ENCODE results near the gene ZNF568. TPM values are rescaled to one million over a fixed set of nuclear protein-coding genes. Genes with fewer than 3 reads are reported as not detected.

Gene ZNF568
- total RNA-seq, 2 donors from 2014 or later = 4.5 to 8.9 TPM

DNA sequence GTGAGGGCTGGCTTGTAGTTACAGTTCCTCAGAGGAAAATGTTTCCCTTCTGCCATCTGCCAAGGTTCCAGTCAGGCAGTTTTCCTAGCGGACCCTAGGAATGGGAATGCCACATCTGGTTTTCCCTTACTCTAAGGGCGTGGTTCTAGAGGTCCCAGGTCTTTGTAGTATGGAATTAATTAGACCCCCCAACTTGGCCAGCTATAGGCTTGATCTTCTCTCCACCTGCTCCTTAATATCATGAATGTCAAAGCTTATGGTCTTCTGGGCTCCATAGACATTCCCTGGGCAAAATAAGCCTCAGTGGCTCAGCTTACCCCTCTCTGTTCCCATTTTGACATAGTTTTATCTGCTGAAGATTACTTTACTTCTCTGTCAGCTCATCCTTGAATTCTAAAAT, 70.0 kb downstream of the ZNF568 start:
- ATAC-seq = no peak
- peaks cover 80 to 81% of the 10 kb centered on the region in 2 donors for H3K36me3 Mint-ChIP-seq
- peaks cover 49 to 51% of the 10 kb centered on the region in 2 donors for H3K9me3 Mint-ChIP-seq
- no peak overlapping the region for H3K27ac Mint-ChIP-seq
- DNase-seq (ENCODE audit: low spot score in 2 of 2) = no peak

GRCh38 chr19:36986601-36987000, 70.5 kb downstream of the ZNF568 start:
- peaks cover 83% of the 10 kb centered on the region in 2 donors for H3K36me3 Mint-ChIP-seq
- DNase-seq (ENCODE audit: low spot score in 2 of 2) = no peak
- no peak for ATAC-seq
- H3K27ac Mint-ChIP-seq = no peak overlapping the region
- peaks cover 53% of the 10 kb centered on the region in 2 donors for H3K9me3 Mint-ChIP-seq

- ATAC-seq = no peak
- peak overlapping the region in 1 of 2 donors; percentile 65 for H3K27ac Mint-ChIP-seq
- peaks cover 55 to 56% of the 10 kb centered on the region in 2 donors for H3K9me3 Mint-ChIP-seq
- peaks cover 84 to 85% of the 10 kb centered on the region in 2 donors for H3K36me3 Mint-ChIP-seq
- DNase-seq (ENCODE audit: low spot score in 2 of 2) = no peak
Observed at GRCh38 chr19:36987091-36987490, 71.0 kb downstream of the ZNF568 start.

- DNase-seq (ENCODE audit: low spot score in 2 of 2) = no peak
- ATAC-seq = no peak
- Mint-ChIP-seq H3K27ac (no peak overlapping the region), H3K9me3 (peaks cover 47 to 51% of the 10 kb centered on the region in 2 donors), H3K36me3 (peaks cover 63 to 68% of the 10 kb centered on the region in 2 donors)
Observed at GRCh38 chr19:36997152-36997842, 81.2 kb downstream of the ZNF568 start.

GRCh38 chr19:36997843-36998235, 81.7 kb downstream of the ZNF568 start:
- DNase-seq (ENCODE audit: low spot score in 2 of 2) (no peak), ATAC-seq (no peak)
- Mint-ChIP-seq H3K27ac (no peak overlapping the region), H3K9me3 (peaks cover 44 to 48% of the 10 kb centered on the region in 2 donors), H3K36me3 (peaks cover 57 to 62% of the 10 kb centered on the region in 2 donors)

DNA sequence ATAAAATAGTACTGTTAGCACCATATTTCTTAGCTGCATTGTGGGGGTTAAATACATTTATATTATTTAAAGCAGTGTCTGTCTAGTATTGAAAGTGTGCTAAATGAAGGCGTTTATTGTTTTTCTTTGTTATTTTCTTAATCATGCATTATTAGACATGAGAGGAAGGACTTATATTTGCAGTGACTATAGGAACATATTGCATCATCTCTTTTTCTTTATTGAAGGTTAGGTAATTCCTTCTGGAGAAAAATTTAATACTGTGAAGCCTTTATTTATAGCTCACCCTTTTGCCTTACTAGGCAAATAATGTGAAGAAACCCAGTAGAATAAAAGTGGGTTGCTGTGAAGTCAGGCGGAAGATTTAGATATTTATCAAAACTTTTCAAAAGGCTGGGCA, 83.2 kb downstream of the ZNF568 start:
- ATAC-seq (no peak), DNase-seq (ENCODE audit: low spot score in 2 of 2) (no peak)
- Mint-ChIP-seq H3K27ac (no peak overlapping the region), H3K9me3 (peaks cover 32 to 35% of the 10 kb centered on the region in 2 donors), H3K36me3 (peaks cover 43 to 47% of the 10 kb centered on the region in 2 donors)

- Mint-ChIP-seq H3K9me3 (peaks cover 22 to 31% of the 10 kb centered on the region in 2 donors), H3K27ac (peak overlapping the region in 1 of 2 donors; percentile 59), H3K36me3 (peaks cover 45 to 49% of the 10 kb centered on the region in 2 donors)
- peak; percentile 18 to 81 for ATAC-seq
- peak; percentile 17 to 65 for DNase-seq (ENCODE audit: low spot score in 2 of 2)
Observed at GRCh38 chr19:37007587-37008220, 91.6 kb downstream of the ZNF568 start.

GRCh38 chr19:37009871-37010270, 93.7 kb downstream of the ZNF568 start:
- ATAC-seq (no peak), DNase-seq (ENCODE audit: low spot score in 2 of 2) (no peak)
- Mint-ChIP-seq H3K9me3 (peaks cover 28 to 44% of the 10 kb centered on the region in 2 donors), H3K27ac (no peak overlapping the region), H3K36me3 (peaks cover 60 to 63% of the 10 kb centered on the region in 2 donors)

GRCh38 chr19:37012093-37012745, 96.1 kb downstream of the ZNF568 start:
- peaks cover 64 to 85% of the 10 kb centered on the region in 2 donors for H3K36me3 Mint-ChIP-seq
- no peak for DNase-seq (ENCODE audit: low spot score in 2 of 2)
- H3K27ac Mint-ChIP-seq = no peak overlapping the region
- no peak for ATAC-seq
- peaks cover 36 to 52% of the 10 kb centered on the region in 2 donors for H3K9me3 Mint-ChIP-seq

- Mint-ChIP-seq H3K27ac (no peak overlapping the region), H3K36me3 (peaks cover 56 to 65% of the 10 kb centered on the region in 2 donors), H3K9me3 (peaks cover 41 to 48% of the 10 kb centered on the region in 2 donors)
- DNase-seq (ENCODE audit: low spot score in 2 of 2) (no peak), ATAC-seq (no peak)
Observed at GRCh38 chr19:37014456-37014855, 98.3 kb downstream of the ZNF568 start.

GRCh38 chr19:37045140-37045539, 129.0 kb downstream of the ZNF568 start:
- DNase-seq (ENCODE audit: low spot score in 2 of 2) (no peak), ATAC-seq (no peak)
- Mint-ChIP-seq H3K36me3 (peaks cover 7 to 23% of the 10 kb centered on the region in 2 donors), H3K27ac (no peak overlapping the region), H3K9me3 (peaks cover 13 to 36% of the 10 kb centered on the region in 2 donors)

Other genes with a start within 250 kb of the ZNF568 start
- 1 to 10 TPM; 3.2 to 4.8 TPM for gene ZNF461, start 249.5 kb upstream of the ZNF568 start, total RNA-seq
- 1 to 10 TPM; 5.4 to 7.4 TPM for gene ZNF567, start 228.7 kb upstream of the ZNF568 start, total RNA-seq
- gene ZNF850, start 143.5 kb upstream of the ZNF568 start, total RNA-seq = 10 to 100 TPM in 1 of 2 donors, 1 to 10 TPM in 1; 8.0 to 40.7 TPM
- 1 to 10 TPM; 4.6 to 8.0 TPM for gene ZNF790, start 77.9 kb upstream of the ZNF568 start, total RNA-seq
- gene ZNF345, start 65.5 kb upstream of the ZNF568 start, total RNA-seq = 1 to 10 TPM; 4.3 to 5.7 TPM
- 1 to 10 TPM; 3.4 to 4.9 TPM for gene ZNF829, start within 50 bp of the ZNF568 start, total RNA-seq
- 10 to 100 TPM in 1 of 2 donors, 1 to 10 TPM in 1; 8.5 to 14.2 TPM for gene ZNF420, start 162.1 kb downstream of the ZNF568 start, total RNA-seq

Data from activated naive CD4-positive, alpha-beta T cell treated with anti-CD3 and anti-CD28 coated beads, Interleukin-2, amount 50 U/mL, for 72 hours (primary cell).